Adrenal gland (tissue), 12 donors: Measurements from ENCODE around the gene SEPTIN10. TPM values are rescaled to one million over a fixed set of nuclear protein-coding genes. Genes with fewer than 3 reads are reported as not detected.
"Not testable (repeated sequence)": the region's sequence is repeated elsewhere in the genome, so short reads cannot be mapped to it uniquely, and the experiment has no call there.

Experiments
- DNase-seq, 7 donors: peaks; one replicate each; pipeline ENCODE4 v3.0.0-alpha.2; 2019 to 2020
- H3K27ac ChIP-seq, 5 donors: fragments of 200-600 bp; sonication (generic) in 4 of 5; 1 replicate in 3 of 5; 2 replicates in 2 of 5; pipeline versions ENCODE4 v1.5.1 to v1.8.0; 2016 to 2020; ENCODE audit warnings: mild to moderate bottlenecking in 1 of 5
- H3K27me3 ChIP-seq: fragments of 200-600 bp; 2 replicates; pipeline ENCODE4 v1.8.0; 2021
- H3K36me3 ChIP-seq, 2 donors: fragments of 200-600 bp; replicated peaks in 1 of 2; 1 replicate in 1 of 2; 2 replicates in 1 of 2; pipeline versions ENCODE4 v1.5.1 to v1.8.0; 2018 to 2022
- H3K4me1 ChIP-seq, 2 donors: fragments of 200-600 bp; replicated peaks in 1 of 2; 1 replicate in 1 of 2; 2 replicates in 1 of 2; pipeline versions ENCODE4 v1.5.1 to v1.8.0; 2018 to 2021
- H3K4me3 ChIP-seq, 4 donors: fragments of 200-600 bp; sonication (generic) in 3 of 4; one replicate each; pipeline ENCODE4 v1.5.1; 2016 to 2018
- H3K9me3 ChIP-seq, 3 donors: fragments of 200-600 bp; sonication (generic) in 1 of 3; replicated peaks in 1 of 3; 1 replicate in 2 of 3; 2 replicates in 1 of 3; pipeline versions ENCODE4 v1.5.1 to v1.8.0; 2016 to 2021
- POLR2A ChIP-seq, 2 donors: fragments of 450-650 bp; IDR thresholded peaks; one replicate each; pipeline ENCODE4 v1.6.1; 2017; ENCODE audit warnings: antibody characterized with exemption in 2 of 2, mild to moderate bottlenecking in 2 of 2, moderate library complexity in 1 of 2
- WGBS, 4 donors: extraction: QIAGEN DNeasy Blood & Tissue Kit in 2 of 4; methylation state at CpG; one replicate each; pipeline versions ENCODE4 v1.1.5 to v1.1.7; 2013 to 2017; 5-methylcytosine and 5-hydroxymethylcytosine counted together
- intact Hi-C, 2 donors: fragments of 100-400 bp; cut with DNase I; formaldehyde crosslinking; loops; one replicate each; pipeline versions ENCODE4 v1.14.1 to v1.15.0; 2022 to 2023
- polyA plus RNA-seq, 3 donors: library from polyadenylated mRNA; stranded (reverse); fragments of 200-250 nt in 2 of 3; fragments of 350-450 nt in 1 of 3; fragmentation: Illumina TruSeq in 1 of 3; extraction: RNeasy Lipid Tissue Mini Kit (QIAGEN cat#74804) in 1 of 3; gene quantifications; one replicate each; pipeline ENCODE4 v1.2.3, GENCODE V29; 2013 to 2014
- total RNA-seq, 9 donors: library from RNA; depleted of rRNA in 4 of 9; stranded (reverse); fragments of >200 nt in 4 of 9; fragments of 120-200 nt in 1 of 9; fragmentation: NEBNext Ultra II Directional in 1 of 9; extraction: Animal tissue kit (Norgen Biotek cat#: 25700) in 1 of 9; gene quantifications; one replicate each; pipeline versions ENCODE4 v1.1.0 to v1.2.4, GENCODE V29; 2013 to 2023
- TF ChIP-seq, protein P1 (sequence below), 6 experiments: fragments of 450-650 bp in 4 of 6; fragments of 200-600 bp in 2 of 6; sonication (generic) in 1 of 6; IDR thresholded peaks; 1 replicate in 5 of 6; 2 replicates in 1 of 6; pipeline versions ENCODE4 v1.5.1 to v1.8.0; 2016 to 2021; ENCODE audit warnings: antibody characterized with exemption in 6 of 6, mild to moderate bottlenecking in 2 of 6, moderate library complexity in 1 of 6
- donor health status: healthy with polysubstance abuse.
- donor health status: Bipolar disorder and iron deficiency.
- donor health status: DM: yes; HTN: yes; CAD: no.
- donor health status: DM: no; HTN: no; CAD: no.
- donor health status: DM: no; HTN: no; CAD: no.
- donor health status: DM: yes; HTN: yes; CAD: no.

SEPTIN10 gene
- total and polyA plus RNA-seq, 12 donors = 18.1 to 91.3 (median 44.8) TPM

GRCh38 chr2:109644571-109645275 lies 31.0 kb upstream of the SEPTIN10 start:
- intact Hi-C loops = no loop called here
- no peaks in the 10 kb centered on the region for H3K27me3 ChIP-seq
- no peaks in the 10 kb centered on the region for H3K36me3 ChIP-seq
- peak overlapping the region in 2 of 5 donors; percentile 72 for H3K27ac ChIP-seq
- no peak overlapping the region for H3K4me3 ChIP-seq
- peak in 1 of 7 donors; percentile 14 for DNase-seq
- no peaks in the 10 kb centered on the region for H3K9me3 ChIP-seq
- TF ChIP-seq POLR2A (IDR thresholded peaks at IDR 0.05) = no peak
- TF ChIP-seq, protein P1, sequence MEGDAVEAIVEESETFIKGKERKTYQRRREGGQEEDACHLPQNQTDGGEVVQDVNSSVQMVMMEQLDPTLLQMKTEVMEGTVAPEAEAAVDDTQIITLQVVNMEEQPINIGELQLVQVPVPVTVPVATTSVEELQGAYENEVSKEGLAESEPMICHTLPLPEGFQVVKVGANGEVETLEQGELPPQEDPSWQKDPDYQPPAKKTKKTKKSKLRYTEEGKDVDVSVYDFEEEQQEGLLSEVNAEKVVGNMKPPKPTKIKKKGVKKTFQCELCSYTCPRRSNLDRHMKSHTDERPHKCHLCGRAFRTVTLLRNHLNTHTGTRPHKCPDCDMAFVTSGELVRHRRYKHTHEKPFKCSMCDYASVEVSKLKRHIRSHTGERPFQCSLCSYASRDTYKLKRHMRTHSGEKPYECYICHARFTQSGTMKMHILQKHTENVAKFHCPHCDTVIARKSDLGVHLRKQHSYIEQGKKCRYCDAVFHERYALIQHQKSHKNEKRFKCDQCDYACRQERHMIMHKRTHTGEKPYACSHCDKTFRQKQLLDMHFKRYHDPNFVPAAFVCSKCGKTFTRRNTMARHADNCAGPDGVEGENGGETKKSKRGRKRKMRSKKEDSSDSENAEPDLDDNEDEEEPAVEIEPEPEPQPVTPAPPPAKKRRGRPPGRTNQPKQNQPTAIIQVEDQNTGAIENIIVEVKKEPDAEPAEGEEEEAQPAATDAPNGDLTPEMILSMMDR (IDR thresholded peaks at IDR 0.05) = no peak
- peaks cover 0 to 12% of the 10 kb centered on the region in 2 donors for H3K4me1 ChIP-seq
- WGBS, 4 donors = 56 to 59% (median 58%) methylated on average over 10 to 12 of the region's 12 CpGs

GRCh38 chr2:109640000-109640399 lies 26.2 kb upstream of the SEPTIN10 start:
- H3K27ac ChIP-seq, H3K27me3 ChIP-seq, H3K9me3 ChIP-seq, H3K4me3 ChIP-seq, intact Hi-C loops, H3K36me3 ChIP-seq: not testable (repeated sequence)
- DNase-seq = peak in 1 of 7 donors; percentile 39
- WGBS, 4 donors = 83 to 95% (median 91%) methylated on average over 9 of the region's 9 CpGs
- peaks cover 0 to 19% of the 10 kb centered on the region in 2 donors for H3K4me1 ChIP-seq

GRCh38 chr2:109638795-109639194 lies 25.0 kb upstream of the SEPTIN10 start:
- Histone ChIP-seq H3K4me3 (no peak overlapping the region), H3K4me1 (peaks cover 0 to 8% of the 10 kb centered on the region in 2 donors), H3K36me3 (no peaks in the 10 kb centered on the region), H3K27ac (no peak overlapping the region), H3K9me3 (no peaks in the 10 kb centered on the region), H3K27me3 (no peaks in the 10 kb centered on the region)
- TF ChIP-seq, protein P1 (IDR thresholded peaks at IDR 0.05) = no peak
- intact Hi-C loops = no loop called here
- peak in 1 of 7 donors; percentile 46 for DNase-seq
- WGBS, 4 donors = 70 to 82% (median 78%) methylated on average over 3 of the region's 3 CpGs

DNA sequence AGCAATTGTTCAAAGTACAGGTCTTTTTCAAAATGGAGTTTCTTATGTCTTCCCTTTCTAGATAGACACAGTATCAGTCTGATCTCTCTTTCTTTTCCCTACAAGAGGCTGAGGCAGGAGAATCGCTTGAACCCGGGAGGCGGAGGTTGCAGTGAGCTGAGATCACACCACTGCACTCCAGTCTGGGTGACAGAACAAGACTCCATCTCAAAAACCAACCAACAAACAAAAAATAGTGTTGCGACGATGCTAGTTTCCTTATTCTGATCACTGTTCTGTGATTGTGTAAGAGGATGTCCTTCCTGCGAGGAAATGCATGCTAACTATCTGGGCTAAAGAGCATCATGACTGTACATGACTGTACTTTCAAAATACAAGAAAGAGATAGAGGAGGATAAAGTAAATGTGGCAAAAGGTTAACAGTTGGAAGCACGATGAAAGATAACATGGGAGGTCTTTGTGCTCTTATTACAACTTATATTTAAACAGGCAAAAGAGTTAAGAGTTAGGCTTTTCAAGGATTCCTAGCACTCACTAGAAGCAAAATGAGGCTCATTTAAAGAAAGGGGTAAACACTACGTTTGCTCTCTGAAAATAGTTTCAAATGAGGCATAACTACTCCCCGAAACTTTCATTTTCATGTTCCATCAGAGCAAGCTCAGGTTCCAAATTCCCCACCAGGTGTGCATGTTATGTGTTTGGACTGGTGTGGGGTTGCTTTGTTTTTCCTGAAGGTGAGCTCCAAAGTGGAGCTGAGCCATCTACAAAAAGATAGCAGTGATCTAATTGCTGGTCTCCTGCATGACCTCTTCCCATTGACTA lies 24.2 kb upstream of the SEPTIN10 start:
- DNase-seq = peak in 1 of 7 donors; percentile 34
- peak overlapping the region in 1 of 5 donors; percentile 66 for H3K27ac ChIP-seq
- TF ChIP-seq POLR2A (IDR thresholded peaks at IDR 0.05) = no peak
- TF ChIP-seq, protein P1 (IDR thresholded peaks at IDR 0.05) = no peak
- peaks cover 0 to 8% of the 10 kb centered on the region in 2 donors for H3K4me1 ChIP-seq
- H3K36me3 ChIP-seq = no peaks in the 10 kb centered on the region
- no peak overlapping the region for H3K4me3 ChIP-seq
- no peaks in the 10 kb centered on the region for H3K9me3 ChIP-seq
- 65 to 69% (median 68%) methylated on average over 9 of the region's 9 CpGs for WGBS, 4 donors
- intact Hi-C loops = no loop called here
- no peaks in the 10 kb centered on the region for H3K27me3 ChIP-seq
